ENCODE data around the gene RELCH.

RELCH gene

DNA sequence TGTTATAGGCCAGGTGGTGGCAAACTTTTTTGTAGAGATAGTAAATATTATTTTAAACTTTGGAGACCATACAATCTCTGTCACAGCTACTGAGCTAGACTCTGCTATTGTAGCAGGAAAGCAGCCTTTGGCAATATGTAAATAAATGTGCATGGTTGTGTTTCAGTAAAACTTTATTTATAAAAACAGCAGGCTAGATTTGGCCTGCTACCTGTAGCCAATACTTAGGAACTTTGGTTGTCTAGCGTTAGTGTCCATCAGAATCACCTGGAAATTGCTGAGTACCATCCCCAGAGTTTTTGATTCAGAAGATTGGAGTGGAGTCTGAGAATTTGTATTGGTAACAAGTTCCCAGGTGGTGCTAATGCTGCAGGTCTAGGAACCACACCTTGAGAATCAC is 114.3 kb downstream of the RELCH start:
- Histone ChIP-seq H3K4me3 (ENCODE audit: low read length) (no peak overlapping the region), H3K9me2 (replicated peaks; ENCODE audit: insufficient read depth, low read length) (no peaks in the 10 kb centered on the region), H3K9ac (ENCODE audit: low read length) (no peak overlapping the region), H3F3A (ENCODE audit: insufficient read depth, low read length) (no peaks in the 10 kb centered on the region), H3K79me2 (ENCODE audit: low read length) (no peaks in the 10 kb centered on the region), H3K4me1 (ENCODE audit: low read length) (no peaks in the 10 kb centered on the region; the same call in 1 of the 2 replicates), H3K9me3 (replicated peaks; ENCODE audit: insufficient read depth, low read length) (no peaks in the 10 kb centered on the region), H3K4me2 (ENCODE audit: low read depth, low read length) (no peak overlapping the region), H2AFZ (ENCODE audit: low read length) (no peak overlapping the region), H3K36me3 (replicated peaks; ENCODE audit: insufficient read depth, low read length) (no peaks in the 10 kb centered on the region), H3K27ac (ENCODE audit: low read length) (no peak overlapping the region), H3K27me3 (replicated peaks; ENCODE audit: insufficient read depth, low read length) (no peaks in the 10 kb centered on the region), H4K20me1 (ENCODE audit: insufficient read depth, low read length) (no peaks in the 10 kb centered on the region)
- DNase-seq, result no peak
- TF ChIP-seq EZH2phosphoT487 (IDR thresholded peaks at IDR 0.05; ENCODE audit: low read length), result no peak
- TF ChIP-seq, protein P1, sequence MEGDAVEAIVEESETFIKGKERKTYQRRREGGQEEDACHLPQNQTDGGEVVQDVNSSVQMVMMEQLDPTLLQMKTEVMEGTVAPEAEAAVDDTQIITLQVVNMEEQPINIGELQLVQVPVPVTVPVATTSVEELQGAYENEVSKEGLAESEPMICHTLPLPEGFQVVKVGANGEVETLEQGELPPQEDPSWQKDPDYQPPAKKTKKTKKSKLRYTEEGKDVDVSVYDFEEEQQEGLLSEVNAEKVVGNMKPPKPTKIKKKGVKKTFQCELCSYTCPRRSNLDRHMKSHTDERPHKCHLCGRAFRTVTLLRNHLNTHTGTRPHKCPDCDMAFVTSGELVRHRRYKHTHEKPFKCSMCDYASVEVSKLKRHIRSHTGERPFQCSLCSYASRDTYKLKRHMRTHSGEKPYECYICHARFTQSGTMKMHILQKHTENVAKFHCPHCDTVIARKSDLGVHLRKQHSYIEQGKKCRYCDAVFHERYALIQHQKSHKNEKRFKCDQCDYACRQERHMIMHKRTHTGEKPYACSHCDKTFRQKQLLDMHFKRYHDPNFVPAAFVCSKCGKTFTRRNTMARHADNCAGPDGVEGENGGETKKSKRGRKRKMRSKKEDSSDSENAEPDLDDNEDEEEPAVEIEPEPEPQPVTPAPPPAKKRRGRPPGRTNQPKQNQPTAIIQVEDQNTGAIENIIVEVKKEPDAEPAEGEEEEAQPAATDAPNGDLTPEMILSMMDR (IDR thresholded peaks at IDR 0.05; ENCODE audit: low read length), result no peak
- TF ChIP-seq EZH2 (optimal IDR thresholded peaks at IDR 0.05; ENCODE audit: low read depth, low read length), result no peak

DNA sequence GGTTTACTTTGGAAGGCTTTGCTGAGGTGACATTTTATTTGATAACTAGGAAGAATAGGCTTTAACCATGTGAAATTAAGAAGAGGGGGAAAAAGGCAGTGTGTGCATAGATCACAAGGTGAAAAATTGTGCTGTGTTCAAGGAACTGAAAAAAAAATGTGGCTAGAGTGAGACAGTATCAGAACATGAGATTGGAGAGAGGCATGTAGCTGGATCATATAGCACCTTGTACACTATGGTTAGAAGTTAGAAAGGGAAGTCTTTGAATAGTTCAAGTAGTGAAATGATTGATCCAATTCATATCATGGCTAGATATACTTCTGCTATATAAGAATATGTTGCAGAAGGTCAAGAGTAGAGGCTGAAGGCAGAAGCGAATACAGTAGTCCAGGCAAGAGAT is 125.8 kb downstream of the RELCH start:
- Histone ChIP-seq H2AFZ (ENCODE audit: low read length) (no peak overlapping the region), H3K27ac (ENCODE audit: low read length) (no peak overlapping the region), H3K9ac (ENCODE audit: low read length) (no peak overlapping the region), H3K4me2 (ENCODE audit: low read depth, low read length) (no peak overlapping the region), H3K27me3 (replicated peaks; ENCODE audit: insufficient read depth, low read length) (no peaks in the 10 kb centered on the region), H3K36me3 (replicated peaks; ENCODE audit: insufficient read depth, low read length) (no peaks in the 10 kb centered on the region), H3K9me2 (replicated peaks; ENCODE audit: insufficient read depth, low read length) (no peaks in the 10 kb centered on the region), H3K9me3 (replicated peaks; ENCODE audit: insufficient read depth, low read length) (no peaks in the 10 kb centered on the region), H3K4me1 (ENCODE audit: low read length) (no peaks in the 10 kb centered on the region), H3K4me3 (ENCODE audit: low read length) (no peak overlapping the region), H3K79me2 (ENCODE audit: low read length) (no peaks in the 10 kb centered on the region), H4K20me1 (ENCODE audit: insufficient read depth, low read length) (no peaks in the 10 kb centered on the region), H3F3A (ENCODE audit: insufficient read depth, low read length) (no peaks in the 10 kb centered on the region)
- DNase-seq, result no peak
- TF ChIP-seq EZH2phosphoT487 (IDR thresholded peaks at IDR 0.05; ENCODE audit: low read length), result no peak
- TF ChIP-seq EZH2 (optimal IDR thresholded peaks at IDR 0.05; ENCODE audit: low read depth, low read length), result no peak
- TF ChIP-seq, protein P1 (IDR thresholded peaks at IDR 0.05; ENCODE audit: low read length), result no peak

DNA sequence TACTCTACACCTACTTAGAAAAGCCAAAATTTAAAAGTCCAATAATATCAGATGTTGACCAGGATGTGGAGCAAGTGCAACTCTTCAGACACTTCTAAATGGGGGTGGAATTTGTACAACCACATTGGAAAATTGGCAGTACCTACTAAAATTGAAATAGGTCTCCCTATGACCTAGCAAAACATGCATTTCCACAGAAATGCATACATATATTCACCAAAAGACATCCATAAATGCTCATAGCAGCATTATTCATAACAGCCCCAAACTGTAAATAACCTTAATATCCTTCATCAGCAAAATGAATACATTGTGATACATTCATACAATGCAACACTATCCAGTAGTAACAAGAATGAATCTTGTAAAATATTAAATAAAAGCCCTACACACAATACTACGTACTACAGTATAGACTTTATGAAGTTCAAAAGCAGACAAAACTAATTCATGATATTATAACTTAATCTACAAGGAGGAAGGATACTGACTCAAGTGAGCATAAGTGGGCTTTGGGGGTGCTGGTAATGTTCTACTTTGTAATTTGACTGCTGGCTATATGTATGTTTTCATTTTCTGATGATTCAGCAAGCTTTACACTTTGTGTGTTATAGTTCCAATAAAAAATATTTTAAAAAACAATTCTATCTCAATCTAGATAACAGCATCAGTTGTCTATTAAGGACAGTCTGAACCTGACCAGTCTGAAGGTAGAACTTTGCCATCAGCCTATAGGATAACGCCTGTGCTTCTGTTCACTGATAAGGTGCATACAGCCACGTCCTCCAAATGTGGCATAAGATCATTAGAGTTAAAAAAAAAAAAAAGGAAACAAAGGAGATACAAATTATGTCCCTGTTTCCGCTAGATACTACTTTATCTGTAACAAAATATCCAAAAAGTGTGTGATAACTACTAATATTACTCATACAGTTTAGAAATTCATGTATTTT is 131.4 kb downstream of the RELCH start:
- no peaks in the 10 kb centered on the region for H3F3A ChIP-seq (ENCODE audit: insufficient read depth, low read length)
- H3K27ac ChIP-seq (ENCODE audit: low read length), result no peak overlapping the region
- H3K9me3 ChIP-seq (replicated peaks; ENCODE audit: insufficient read depth, low read length), result no peaks in the 10 kb centered on the region
- TF ChIP-seq EZH2phosphoT487 (IDR thresholded peaks at IDR 0.05; ENCODE audit: low read length) (no peak), EZH2 (optimal IDR thresholded peaks at IDR 0.05; ENCODE audit: low read depth, low read length) (no peak)
- TF ChIP-seq, protein P1 (IDR thresholded peaks at IDR 0.05; ENCODE audit: low read length), result no peak
- no peaks in the 10 kb centered on the region for H3K9me2 ChIP-seq (replicated peaks; ENCODE audit: insufficient read depth, low read length)
- H3K4me2 ChIP-seq (ENCODE audit: low read depth, low read length), result no peak overlapping the region
- no peak overlapping the region for H3K9ac ChIP-seq (ENCODE audit: low read length)
- no peak for DNase-seq
- H3K36me3 ChIP-seq (replicated peaks; ENCODE audit: insufficient read depth, low read length), result no peaks in the 10 kb centered on the region
- H3K4me3 ChIP-seq (ENCODE audit: low read length), result no peak overlapping the region
- no peaks in the 10 kb centered on the region for H4K20me1 ChIP-seq (ENCODE audit: insufficient read depth, low read length)
- H3K27me3 ChIP-seq (replicated peaks; ENCODE audit: insufficient read depth, low read length), result no peaks in the 10 kb centered on the region
- no peaks in the 10 kb centered on the region for H3K4me1 ChIP-seq (ENCODE audit: low read length)
- no peak overlapping the region for H2AFZ ChIP-seq (ENCODE audit: low read length)
- no peaks in the 10 kb centered on the region for H3K79me2 ChIP-seq (ENCODE audit: low read length)
